ENCODE results near the gene STAB1. TPM values are rescaled to one million over a fixed set of nuclear protein-coding genes. Genes with fewer than 3 reads are reported as not detected.

STAB1 gene
- total RNA-seq, 1 donor from 2014 or later = 67.3 TPM

GRCh38 chr3:52529376-52530333 is 34.5 kb downstream of the STAB1 start:
- Histone ChIP-seq H3K36me3 (ENCODE audit: control insufficient read depth in 3 of 3, insufficient read depth in 3 of 3, low read length in 3 of 3) (peaks cover 6 to 8% (median 6%) of the 10 kb centered on the region in 3 donors), H3K4me1 (ENCODE audit: control insufficient read depth in 3 of 3, insufficient read depth in 3 of 3, low read length in 3 of 3) (peaks cover 43 to 70% (median 62%) of the 10 kb centered on the region in 3 donors), H3K4me3 (ENCODE audit: low read length in 3 of 3) (peak overlapping the region in 1 of 3 donors; percentile 35), H3K9me3 (ENCODE audit: control insufficient read depth in 3 of 3, low read length in 3 of 3) (no peaks in the 10 kb centered on the region), H3K27ac (ENCODE audit: low read depth, low read length) (peak overlapping the region; percentile 19), H3K27me3 (ENCODE audit: control insufficient read depth in 3 of 3, insufficient read depth in 3 of 3, low read length in 3 of 3) (peaks cover 0 to 3% (median 0%) of the 10 kb centered on the region in 3 donors), H3K9ac (ENCODE audit: low read depth in 1 of 3, low read length in 3 of 3) (peak overlapping the region in 1 of 3 donors; percentile 64)

GRCh38 chr3:52530918-52531826 is 36.0 kb downstream of the STAB1 start:
- H3K27ac ChIP-seq (ENCODE audit: low read depth, low read length) = no peak overlapping the region

GRCh38 chr3:52531860-52532516 is 36.9 kb downstream of the STAB1 start:
- H3K27me3 ChIP-seq (ENCODE audit: control insufficient read depth in 3 of 3, insufficient read depth in 3 of 3, low read length in 3 of 3) = peaks cover 0 to 3% (median 0%) of the 10 kb centered on the region in 3 donors
- H3K27ac ChIP-seq (ENCODE audit: low read depth, low read length) = no peak overlapping the region

More at GRCh38 chr3:52530918-52531826, 36.0 kb downstream of the STAB1 start:
- Histone ChIP-seq H3K27me3 (ENCODE audit: control insufficient read depth in 3 of 3, insufficient read depth in 3 of 3, low read length in 3 of 3) (peaks cover 0 to 3% (median 0%) of the 10 kb centered on the region in 3 donors), H3K4me1 (ENCODE audit: control insufficient read depth in 3 of 3, insufficient read depth in 3 of 3, low read length in 3 of 3) (peaks cover 37 to 60% (median 57%) of the 10 kb centered on the region in 3 donors), H3K36me3 (ENCODE audit: control insufficient read depth in 3 of 3, insufficient read depth in 3 of 3, low read length in 3 of 3) (peaks cover 5 to 8% (median 6%) of the 10 kb centered on the region in 3 donors), H3K9me3 (ENCODE audit: control insufficient read depth in 3 of 3, low read length in 3 of 3) (no peaks in the 10 kb centered on the region), H3K4me3 (ENCODE audit: low read length in 3 of 3) (peak overlapping the region in 1 of 3 donors; percentile 22), H3K9ac (ENCODE audit: low read depth in 1 of 3, low read length in 3 of 3) (peak overlapping the region in 2 of 3 donors; percentile 33 to 69)

GRCh38 chr3:52532517-52532837 is 37.3 kb downstream of the STAB1 start:
- Histone ChIP-seq H3K4me3 (ENCODE audit: low read length in 3 of 3) (peak overlapping the region; percentile 30 to 61 (median 59)), H3K27ac (ENCODE audit: low read depth, low read length) (no peak overlapping the region), H3K9me3 (ENCODE audit: control insufficient read depth in 3 of 3, low read length in 3 of 3) (no peaks in the 10 kb centered on the region), H3K36me3 (ENCODE audit: control insufficient read depth in 3 of 3, insufficient read depth in 3 of 3, low read length in 3 of 3) (peaks cover 5 to 6% (median 6%) of the 10 kb centered on the region in 3 donors), H3K4me1 (ENCODE audit: control insufficient read depth in 3 of 3, insufficient read depth in 3 of 3, low read length in 3 of 3) (peaks cover 42 to 62% (median 53%) of the 10 kb centered on the region in 3 donors), H3K9ac (ENCODE audit: low read depth in 1 of 3, low read length in 3 of 3) (peak overlapping the region in 2 of 3 donors; percentile 45 to 69), H3K27me3 (ENCODE audit: control insufficient read depth in 3 of 3, insufficient read depth in 3 of 3, low read length in 3 of 3) (peaks cover 0 to 3% (median 0%) of the 10 kb centered on the region in 3 donors)

More at GRCh38 chr3:52531860-52532516, 36.9 kb downstream of the STAB1 start:
- Histone ChIP-seq H3K4me1 (ENCODE audit: control insufficient read depth in 3 of 3, insufficient read depth in 3 of 3, low read length in 3 of 3) (peaks cover 37 to 59% (median 55%) of the 10 kb centered on the region in 3 donors), H3K4me3 (ENCODE audit: low read length in 3 of 3) (peak overlapping the region; percentile 4 to 59 (median 41)), H3K9me3 (ENCODE audit: control insufficient read depth in 3 of 3, low read length in 3 of 3) (no peaks in the 10 kb centered on the region), H3K36me3 (ENCODE audit: control insufficient read depth in 3 of 3, insufficient read depth in 3 of 3, low read length in 3 of 3) (peaks cover 5 to 8% (median 6%) of the 10 kb centered on the region in 3 donors), H3K9ac (ENCODE audit: low read depth in 1 of 3, low read length in 3 of 3) (peak overlapping the region in 1 of 3 donors; percentile 69)

GRCh38 chr3:52532838-52533622 is 37.9 kb downstream of the STAB1 start:
- Histone ChIP-seq H3K4me3 (ENCODE audit: low read length in 3 of 3) (peak overlapping the region; percentile 30 to 61 (median 59)), H3K36me3 (ENCODE audit: control insufficient read depth in 3 of 3, insufficient read depth in 3 of 3, low read length in 3 of 3) (peaks cover under 1 to 4% (median 1%) of the 10 kb centered on the region in 3 donors), H3K4me1 (ENCODE audit: control insufficient read depth in 3 of 3, insufficient read depth in 3 of 3, low read length in 3 of 3) (peaks cover 48 to 67% (median 58%) of the 10 kb centered on the region in 3 donors), H3K27ac (ENCODE audit: low read depth, low read length) (no peak overlapping the region), H3K27me3 (ENCODE audit: control insufficient read depth in 3 of 3, insufficient read depth in 3 of 3, low read length in 3 of 3) (peaks cover 0 to 3% (median 0%) of the 10 kb centered on the region in 3 donors), H3K9ac (ENCODE audit: low read depth in 1 of 3, low read length in 3 of 3) (peak overlapping the region in 2 of 3 donors; percentile 45 to 69), H3K9me3 (ENCODE audit: control insufficient read depth in 3 of 3, low read length in 3 of 3) (no peaks in the 10 kb centered on the region)

GRCh38 chr3:52533623-52534280 is 38.6 kb downstream of the STAB1 start, which contains the start of gene NT5DC2:
Gene NT5DC2 (minus strand): TSS chr3:52533857. CDS start chr3:52533737, 120 bp downstream.
- Histone ChIP-seq H3K4me1 (ENCODE audit: control insufficient read depth in 3 of 3, insufficient read depth in 3 of 3, low read length in 3 of 3) (peaks cover 54 to 74% (median 63%) of the 10 kb centered on the region in 3 donors), H3K36me3 (ENCODE audit: control insufficient read depth in 3 of 3, insufficient read depth in 3 of 3, low read length in 3 of 3) (peaks cover 0 to 4% (median 0%) of the 10 kb centered on the region in 3 donors), H3K27me3 (ENCODE audit: control insufficient read depth in 3 of 3, insufficient read depth in 3 of 3, low read length in 3 of 3) (peaks cover 0 to 3% (median 0%) of the 10 kb centered on the region in 3 donors)

GRCh38 chr3:52534281-52535183 is 39.4 kb downstream of the STAB1 start:
- Histone ChIP-seq H3K36me3 (ENCODE audit: control insufficient read depth in 3 of 3, insufficient read depth in 3 of 3, low read length in 3 of 3) (peaks cover 0 to 8% (median 3%) of the 10 kb centered on the region in 3 donors), H3K4me3 (ENCODE audit: low read length in 3 of 3) (peak overlapping the region; percentile 23 to 60 (median 60)), H3K27ac (ENCODE audit: low read depth, low read length) (peak overlapping the region; percentile 44), H3K27me3 (ENCODE audit: control insufficient read depth in 3 of 3, insufficient read depth in 3 of 3, low read length in 3 of 3) (peaks cover 0 to 3% (median 0%) of the 10 kb centered on the region in 3 donors), H3K9me3 (ENCODE audit: control insufficient read depth in 3 of 3, low read length in 3 of 3) (no peaks in the 10 kb centered on the region), H3K9ac (ENCODE audit: low read depth in 1 of 3, low read length in 3 of 3) (peak overlapping the region in 2 of 3 donors; percentile 53 to 71), H3K4me1 (ENCODE audit: control insufficient read depth in 3 of 3, insufficient read depth in 3 of 3, low read length in 3 of 3) (peaks cover 60 to 76% (median 62%) of the 10 kb centered on the region in 3 donors)

More at GRCh38 chr3:52533623-52534280, 38.6 kb downstream of the STAB1 start, which contains the start of gene NT5DC2:
- no peaks in the 10 kb centered on the region for H3K9me3 ChIP-seq (ENCODE audit: control insufficient read depth in 3 of 3, low read length in 3 of 3)
- peak within 1 kb of the TSS; percentile 44 for H3K27ac ChIP-seq (ENCODE audit: low read depth, low read length)
- peak within 1 kb of the TSS; percentile 30 to 61 (median 60) for H3K4me3 ChIP-seq (ENCODE audit: low read length in 3 of 3)
- peak within 1 kb of the TSS in 2 of 3 donors; percentile 53 to 71 for H3K9ac ChIP-seq (ENCODE audit: low read depth in 1 of 3, low read length in 3 of 3)

Measured in skeletal muscle tissue (tissue), 4 donors.